ENCODE results near the gene PTPRM.
"Not testable (repeated sequence)": the region's sequence is repeated elsewhere in the genome, so short reads cannot be mapped to it uniquely, and the experiment has no call there.

Gene PTPRM

GRCh38 chr18:7733642-7734041, 166.5 kb downstream of the PTPRM start:
- ChIA-PET CTCF (no interaction called here), POLR2A (ENCODE audit: low non-redundant PET) (no interaction called here)
- DNase-seq (ENCODE audit: low spot score) = no peak
- H3K27ac ChIP-seq = no peak overlapping the region
- TF ChIP-seq, protein P1, sequence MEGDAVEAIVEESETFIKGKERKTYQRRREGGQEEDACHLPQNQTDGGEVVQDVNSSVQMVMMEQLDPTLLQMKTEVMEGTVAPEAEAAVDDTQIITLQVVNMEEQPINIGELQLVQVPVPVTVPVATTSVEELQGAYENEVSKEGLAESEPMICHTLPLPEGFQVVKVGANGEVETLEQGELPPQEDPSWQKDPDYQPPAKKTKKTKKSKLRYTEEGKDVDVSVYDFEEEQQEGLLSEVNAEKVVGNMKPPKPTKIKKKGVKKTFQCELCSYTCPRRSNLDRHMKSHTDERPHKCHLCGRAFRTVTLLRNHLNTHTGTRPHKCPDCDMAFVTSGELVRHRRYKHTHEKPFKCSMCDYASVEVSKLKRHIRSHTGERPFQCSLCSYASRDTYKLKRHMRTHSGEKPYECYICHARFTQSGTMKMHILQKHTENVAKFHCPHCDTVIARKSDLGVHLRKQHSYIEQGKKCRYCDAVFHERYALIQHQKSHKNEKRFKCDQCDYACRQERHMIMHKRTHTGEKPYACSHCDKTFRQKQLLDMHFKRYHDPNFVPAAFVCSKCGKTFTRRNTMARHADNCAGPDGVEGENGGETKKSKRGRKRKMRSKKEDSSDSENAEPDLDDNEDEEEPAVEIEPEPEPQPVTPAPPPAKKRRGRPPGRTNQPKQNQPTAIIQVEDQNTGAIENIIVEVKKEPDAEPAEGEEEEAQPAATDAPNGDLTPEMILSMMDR (conservative IDR thresholded peaks at IDR 0.05; ENCODE audit: low read depth) = no peak

- CTCF ChIA-PET = interaction anchor here (0.6 to 0.7 kb wide), 4 partner anchors 104 to 1017 kb away, joined by 3 to 5 read pairs (median 4); no protein-coding TSS in a partner anchor
- DNase-seq (ENCODE audit: low spot score) = no peak
- H3K27ac ChIP-seq = no peak overlapping the region
- POLR2A ChIA-PET (ENCODE audit: low non-redundant PET) = no interaction called here
- TF ChIP-seq, protein P1 (conservative IDR thresholded peaks at IDR 0.05; ENCODE audit: low read depth) = no peak
These were observed 168.1 kb downstream of the PTPRM start for GRCh38 chr18:7735196-7735595.

DNA sequence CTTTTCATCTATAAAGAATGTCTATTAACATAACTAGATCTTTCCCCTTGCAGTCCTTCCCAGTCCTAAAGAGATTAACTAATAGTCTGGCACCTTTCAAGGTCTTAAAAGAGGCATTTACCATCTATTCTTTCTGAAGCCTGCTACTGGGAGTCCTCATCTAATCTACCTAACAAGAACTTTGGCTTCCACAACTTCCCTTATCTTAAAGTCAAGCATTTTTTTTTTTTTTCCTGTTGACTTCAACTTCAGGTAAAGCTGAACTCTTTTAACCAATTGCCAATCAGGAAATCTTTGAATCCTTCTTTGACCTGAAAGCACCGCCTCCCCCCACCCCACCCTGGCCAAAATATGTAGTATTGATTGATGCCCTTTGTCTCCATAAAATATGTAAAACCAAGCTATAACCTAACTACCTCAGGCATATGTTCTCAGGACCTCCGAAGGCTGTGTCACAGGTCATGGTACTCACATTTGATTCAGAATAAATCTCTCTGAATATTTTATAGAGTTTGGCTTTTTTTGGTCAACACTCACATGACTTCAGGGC, 168.6 kb downstream of the PTPRM start:
- TF ChIP-seq, protein P1 (conservative IDR thresholded peaks at IDR 0.05; ENCODE audit: low read depth) = no peak
- no peak overlapping the region for H3K27ac ChIP-seq
- ChIA-PET CTCF (interaction anchor here (0.7 kb wide), 1 partner anchor 33 kb away, joined by 3 read pairs; no protein-coding TSS in a partner anchor), POLR2A (ENCODE audit: low non-redundant PET) (no interaction called here)
- no peak for DNase-seq (ENCODE audit: low spot score)

GRCh38 chr18:7736526-7736925, 169.4 kb downstream of the PTPRM start:
- CTCF ChIA-PET = interaction anchor here (0.6 kb wide), 1 partner anchor 206 kb away, joined by 5 read pairs; no protein-coding TSS in a partner anchor
- POLR2A ChIA-PET (ENCODE audit: low non-redundant PET); H3K27ac ChIP-seq; DNase-seq (ENCODE audit: low spot score): not testable (repeated sequence)

DNA sequence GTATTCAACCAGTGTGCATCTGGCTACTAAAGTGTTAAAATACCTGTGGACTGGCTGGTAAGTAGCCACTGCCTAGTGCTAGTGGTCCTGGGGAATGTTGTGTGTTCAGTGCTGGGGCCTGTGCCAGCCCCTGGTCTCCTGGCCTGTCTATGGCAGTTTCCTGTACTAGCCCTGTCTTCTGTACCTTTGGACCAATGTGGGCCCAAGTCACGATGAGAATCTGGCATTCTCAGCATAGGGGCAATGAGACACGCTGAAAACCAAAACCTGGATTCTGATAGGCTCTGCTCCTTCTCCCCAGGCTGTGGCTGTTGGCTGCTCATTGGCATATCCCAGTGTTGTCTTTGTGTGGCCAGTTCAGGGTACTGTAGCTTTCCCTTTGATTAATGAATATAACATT, 170.4 kb downstream of the PTPRM start:
- POLR2A ChIA-PET (ENCODE audit: low non-redundant PET) = no interaction called here

DNA sequence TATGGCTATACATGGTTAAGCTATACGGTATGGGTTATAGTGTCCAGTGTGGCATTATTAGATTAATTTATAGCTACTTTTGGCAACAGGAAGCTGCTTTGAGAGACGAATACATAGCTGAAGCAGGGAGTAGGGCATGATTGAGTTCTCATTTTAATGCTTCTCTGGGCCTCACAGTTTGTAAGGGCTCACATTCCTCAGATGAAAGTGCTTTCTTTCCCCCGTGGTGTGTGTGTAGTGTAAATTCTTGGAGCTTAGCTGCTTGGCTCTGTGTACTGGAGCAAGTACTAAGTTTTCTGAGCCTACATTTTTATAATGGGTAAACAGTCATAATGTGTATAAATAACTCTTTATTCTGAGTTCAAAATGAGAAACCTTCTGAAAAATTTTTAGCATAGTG, 173.7 kb downstream of the PTPRM start:
- CTCF ChIA-PET = interaction anchor here (0.5 kb wide), 1 partner anchor 306 kb away, joined by 3 read pairs; no protein-coding TSS in a partner anchor

More for the DNA sequence above, 170.4 kb downstream of the PTPRM start:
- no peak overlapping the region for H3K27ac ChIP-seq
- TF ChIP-seq, protein P1 (conservative IDR thresholded peaks at IDR 0.05; ENCODE audit: low read depth) = no peak
- no peak for DNase-seq (ENCODE audit: low spot score)
- CTCF ChIA-PET = interaction anchor here (0.6 kb wide), 1 partner anchor 818 kb away, joined by 3 read pairs; no protein-coding TSS in a partner anchor

DNA sequence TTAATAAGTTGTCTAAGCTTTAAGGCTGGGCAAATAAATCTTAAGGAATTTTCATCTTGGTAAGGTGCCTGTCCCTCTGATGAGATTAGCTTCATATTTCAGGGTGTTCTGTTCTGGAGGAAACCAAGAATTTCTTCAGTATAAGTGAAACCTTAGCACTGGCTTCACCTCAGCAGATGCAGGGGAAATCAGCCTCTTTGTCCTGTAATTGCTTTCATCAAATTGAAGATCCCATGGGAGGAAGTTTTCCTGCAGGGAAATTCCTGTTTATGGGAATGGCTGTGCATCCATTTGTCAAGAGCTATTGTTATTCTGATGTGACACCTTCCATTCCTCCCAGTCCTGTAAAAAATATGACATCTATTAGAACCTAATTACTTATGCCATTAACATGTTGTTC, 174.5 kb downstream of the PTPRM start:
- no peak overlapping the region for H3K27ac ChIP-seq
- CTCF ChIA-PET = no interaction called here
- POLR2A ChIA-PET (ENCODE audit: low non-redundant PET) = no interaction called here
- no peak for DNase-seq (ENCODE audit: low spot score)
- TF ChIP-seq, protein P1 (conservative IDR thresholded peaks at IDR 0.05; ENCODE audit: low read depth) = no peak

More for the DNA sequence above, 173.7 kb downstream of the PTPRM start:
- DNase-seq (ENCODE audit: low spot score) = no peak
- H3K27ac ChIP-seq = no peak overlapping the region
- POLR2A ChIA-PET (ENCODE audit: low non-redundant PET) = no interaction called here
- TF ChIP-seq, protein P1 (conservative IDR thresholded peaks at IDR 0.05; ENCODE audit: low read depth) = no peak

All from RWPE1 (cell line).